Medulla oblongata (tissue), 1 donor: ENCODE measurements around the gene STAT4.
A peak's percentile ranks its signal among the peaks of the same experiment; 100 is the strongest.

Experiments used
- DNase-seq: peaks from one replicate; pipeline ENCODE4 v3.0.0-alpha.2; 2015; ENCODE audit errors: extremely low spot score

STAT4 gene

GRCh38 chr2:191145769-191146471 lies 4.9 kb downstream of the STAT4 start:
- DNase-seq: no peak

DNA sequence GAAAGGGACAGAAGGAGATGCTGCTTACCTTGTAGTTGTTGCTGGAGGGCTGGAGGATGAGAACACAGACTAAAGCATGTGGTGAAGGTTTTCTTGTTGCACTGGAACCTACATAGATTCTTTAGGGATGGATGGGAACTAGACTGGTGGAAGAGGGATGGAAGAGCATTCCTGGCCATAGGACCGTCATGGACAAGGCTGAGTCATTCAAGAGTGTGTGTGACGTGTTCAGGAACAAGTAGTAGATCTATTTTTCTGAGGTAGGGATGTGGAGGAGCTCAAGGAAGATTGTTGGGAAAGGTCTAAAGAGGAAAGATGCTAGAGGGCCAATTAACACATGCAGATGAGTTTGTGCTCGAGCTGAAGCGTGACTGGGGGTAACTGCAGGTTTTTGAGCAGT lies 6.6 kb downstream of the STAT4 start:
- no peak for DNase-seq

DNA sequence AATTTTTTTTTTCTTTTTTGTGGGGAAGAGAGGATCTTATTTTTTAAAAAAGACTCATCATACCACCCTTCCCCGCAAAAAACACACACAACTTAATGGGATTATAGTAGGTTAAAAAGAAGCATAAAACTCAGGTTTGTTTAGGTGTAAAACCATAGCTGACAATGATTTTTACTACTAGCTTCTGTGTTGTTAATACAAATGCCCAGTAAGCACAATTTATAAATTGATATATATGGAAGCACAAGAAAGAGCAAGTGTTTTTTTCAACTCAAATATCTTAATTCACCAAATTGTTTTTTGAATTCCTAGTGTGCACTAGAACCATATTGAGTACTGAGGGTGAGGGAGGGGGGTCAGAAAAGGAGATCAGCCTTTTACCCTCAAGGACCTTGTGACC lies 7.0 kb downstream of the STAT4 start:
- DNase-seq: no peak

DNA sequence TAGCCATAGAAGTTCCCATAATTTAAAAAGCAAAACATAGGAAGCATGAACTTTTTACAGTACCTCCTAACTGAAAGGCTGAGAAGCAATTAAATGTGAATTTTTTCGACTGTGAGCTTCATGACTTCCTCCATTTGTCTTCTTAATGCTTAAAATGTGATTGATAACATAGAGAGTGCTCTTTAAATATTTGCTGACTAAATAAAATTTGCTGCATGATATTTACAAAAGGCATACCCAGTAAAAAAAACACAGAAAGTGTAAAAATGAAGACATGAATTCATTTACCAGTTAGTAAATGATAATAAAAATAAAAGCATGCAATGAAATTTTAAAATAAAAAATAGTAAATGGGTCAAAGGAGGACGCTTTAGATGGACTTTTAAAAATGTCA lies 21.9 kb downstream of the STAT4 start:
- DNase-seq: no peak

- DNase-seq: no peak
These were observed 22.5 kb downstream of the STAT4 start for GRCh38 chr2:191128172-191128910.

DNA sequence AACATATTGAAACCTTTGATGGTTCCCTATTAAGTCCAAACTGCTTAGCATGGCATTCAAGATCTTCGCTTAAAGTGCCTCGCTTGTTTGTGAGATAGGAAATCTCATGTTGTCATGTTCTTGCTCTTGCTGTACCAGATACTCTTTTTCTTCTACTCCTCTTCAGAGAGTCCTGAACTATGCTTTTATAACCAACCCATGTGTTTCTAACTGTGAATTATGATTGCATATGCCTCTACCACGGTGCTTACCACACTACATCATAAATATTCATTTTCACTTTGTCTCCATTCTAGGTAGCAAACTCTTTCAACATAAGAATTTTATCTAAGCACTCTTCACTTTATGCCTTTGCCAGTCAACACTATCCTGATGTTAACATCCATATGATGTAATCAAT lies 23.6 kb downstream of the STAT4 start:
- DNase-seq: no peak

- no peak for DNase-seq
These were observed 24.3 kb downstream of the STAT4 start for GRCh38 chr2:191126386-191127085.

- no peak for DNase-seq
These were observed 25.1 kb downstream of the STAT4 start for GRCh38 chr2:191125646-191126045.

GRCh38 chr2:191122638-191123294 lies 28.0 kb downstream of the STAT4 start:
- no peak for DNase-seq

- no peak for DNase-seq
These were observed 33.5 kb downstream of the STAT4 start for GRCh38 chr2:191117341-191117740.

- no peak for DNase-seq
These were observed 35.0 kb downstream of the STAT4 start for GRCh38 chr2:191115804-191116203.

DNA sequence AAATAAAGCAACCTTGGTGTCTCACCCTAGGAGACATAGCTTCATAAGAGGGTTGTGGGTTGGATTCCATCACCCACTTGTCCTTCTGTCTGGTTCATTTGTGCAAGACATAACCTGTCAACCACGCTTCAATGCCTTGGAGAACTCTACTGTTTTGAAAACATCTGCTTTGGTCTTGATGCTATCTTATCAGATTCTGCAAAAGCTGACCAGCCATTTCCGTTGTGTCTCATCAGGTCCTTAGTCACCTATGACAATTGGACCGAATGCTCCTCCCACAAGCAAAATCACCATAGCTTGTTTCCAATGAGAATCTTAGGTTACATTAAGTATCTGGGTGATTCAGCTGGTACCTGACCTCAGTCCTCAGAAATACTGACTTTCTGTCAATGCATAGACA lies 35.4 kb downstream of the STAT4 start:
- no peak for DNase-seq

DNA sequence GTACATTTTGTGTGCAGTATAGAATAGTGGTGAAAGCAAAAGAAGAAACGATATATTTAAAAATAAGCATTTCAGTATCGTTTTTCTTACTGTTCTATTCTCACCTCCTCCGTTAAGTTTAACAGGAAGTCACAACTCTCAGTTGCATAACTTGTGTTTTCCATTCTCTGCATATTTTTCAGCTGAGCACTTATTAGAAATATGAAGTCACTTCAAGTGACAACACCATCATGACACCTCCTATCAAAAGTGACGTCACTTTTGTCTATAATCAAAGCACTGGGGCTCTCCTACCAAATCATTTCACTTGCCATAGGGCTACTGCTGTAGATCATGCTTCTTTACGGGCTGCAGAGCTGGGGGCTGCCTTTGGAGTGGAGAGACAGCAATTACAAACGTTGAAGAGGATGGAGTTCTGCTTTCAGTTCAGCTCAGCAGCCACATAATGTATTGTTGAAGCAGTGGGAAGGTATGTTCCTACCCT lies 36.3 kb downstream of the STAT4 start:
- DNase-seq: peak; percentile 40

- DNase-seq: no peak
These were observed 37.0 kb downstream of the STAT4 start for GRCh38 chr2:191113761-191114160.

DNA sequence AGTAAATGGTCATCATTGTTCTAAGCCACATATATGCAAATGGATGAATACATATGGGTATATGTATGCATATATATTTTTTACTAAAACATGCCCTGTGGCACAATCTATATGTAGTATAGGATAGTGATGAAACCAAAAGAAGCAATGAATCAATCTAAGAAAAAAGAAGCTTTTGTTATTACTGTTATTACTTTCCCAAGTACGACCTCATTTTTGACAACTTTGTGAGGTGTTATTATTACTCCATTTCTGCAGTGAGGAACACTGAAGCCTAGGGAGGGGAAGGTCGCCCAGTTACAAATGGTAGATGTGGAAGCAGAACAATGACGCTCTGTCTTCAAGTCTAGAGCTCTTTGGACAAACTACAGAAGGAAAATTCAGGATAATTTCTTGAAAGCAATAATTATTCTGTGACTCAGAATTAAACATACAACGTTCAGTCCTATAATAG lies 38.3 kb downstream of the STAT4 start:
- DNase-seq: no peak

DNA sequence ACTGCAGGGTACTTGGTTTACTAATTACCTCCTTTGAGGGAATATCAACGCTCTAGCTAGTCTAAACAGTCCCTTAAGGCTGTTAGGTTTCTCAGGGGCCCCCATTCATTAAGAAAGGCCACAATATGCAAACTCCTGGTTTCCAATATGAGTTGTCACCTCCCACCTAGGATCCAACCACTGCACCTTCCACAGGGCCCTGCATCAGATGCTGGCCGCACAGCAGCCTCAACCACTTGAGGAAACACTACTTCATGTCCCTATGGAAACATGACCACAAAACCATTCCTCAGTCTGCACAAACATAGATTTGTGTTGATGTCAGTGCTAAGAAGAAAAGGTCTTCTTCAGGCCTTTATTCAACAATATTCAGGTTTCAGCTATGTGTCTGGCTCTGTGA lies 40.9 kb downstream of the STAT4 start:
- DNase-seq: no peak

- DNase-seq: no peak
These were observed 42.5 kb downstream of the STAT4 start for GRCh38 chr2:191108331-191108730.

- DNase-seq: no peak
These were observed 45.7 kb downstream of the STAT4 start for GRCh38 chr2:191105082-191105481.

- no peak for DNase-seq
These were observed 47.0 kb downstream of the STAT4 start for GRCh38 chr2:191103774-191104173.

- DNase-seq: no peak
These were observed 50.6 kb downstream of the STAT4 start for GRCh38 chr2:191100216-191100615.

DNA sequence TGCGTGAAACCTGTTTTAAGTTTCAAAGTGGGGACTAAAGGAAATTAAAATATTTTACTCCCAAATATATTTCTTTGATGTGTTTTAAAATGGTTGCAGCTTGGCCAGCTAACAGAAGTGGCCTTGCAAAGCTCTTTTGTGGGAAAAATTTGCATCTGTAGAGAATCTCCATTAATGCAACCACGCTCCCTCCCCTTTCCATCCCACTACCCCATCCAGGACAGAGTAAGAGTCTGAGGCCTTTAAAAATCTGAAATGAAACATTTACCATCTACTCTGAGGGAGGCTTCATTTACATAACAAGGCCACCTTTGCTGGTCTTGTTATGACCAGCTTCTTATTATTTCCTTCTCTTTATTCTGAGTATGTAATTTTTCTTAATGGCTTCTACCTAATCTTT lies 63.5 kb downstream of the STAT4 start:
- DNase-seq: no peak

DNA sequence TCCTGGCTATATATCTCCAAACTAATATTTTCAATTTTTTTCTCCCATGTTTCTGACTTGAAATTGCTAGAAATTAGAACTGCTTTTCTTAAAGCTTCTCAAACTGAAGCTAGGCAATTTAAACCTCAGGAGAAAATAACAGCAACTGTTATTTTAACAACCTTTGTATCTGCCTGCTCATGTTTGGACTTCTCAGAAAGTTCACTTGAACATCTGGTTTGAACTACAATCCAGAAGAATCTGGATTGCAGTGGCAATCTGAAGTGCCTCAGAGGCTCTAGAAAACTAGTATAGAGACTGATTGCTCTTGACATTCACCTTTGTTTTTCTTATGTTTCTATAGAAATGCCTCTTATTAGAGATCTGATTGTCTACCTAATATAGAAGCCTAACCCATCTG lies 64.1 kb downstream of the STAT4 start:
- no peak for DNase-seq
